HCT116 (cell line): ENCODE results near the gene CCNE1. TPM values are rescaled to one million over a fixed set of nuclear protein-coding genes. Genes with fewer than 3 reads are reported as not detected.

Experiments
- ATAC-seq: fragments of 200-7000 bp; cut with Tn5 transposase; 2 replicates; pipeline ENCODE4 v1.9.1; 2020; ENCODE audit warnings: mild to moderate bottlenecking, moderate library complexity
- BruUV-seq: library from RNA; stranded (reverse); fragments of 400-500 nt; replicated peaks from 2 replicates; lab custom pipeline; 2021; lab: Mats Ljungman, UMichigan
- CTCF ChIA-PET: fragments of 300-600 bp; sonication (Branson Sonifier 250); formaldehyde crosslinking; loops from one replicate; lab custom pipeline; 2021; ENCODE audit warnings: antibody characterized with exemption; lab: Charles Lee
- POLR2A ChIA-PET: fragments of 300-600, 350-600 bp; sonication (Branson Sonifier 250); formaldehyde crosslinking; loops from one replicate; lab custom pipeline; 2021; ENCODE audit warnings: antibody characterized with exemption; lab: Charles Lee
- RAD21 ChIA-PET, 2 experiments: fragments of 300-600 bp; sonication (Branson Sonifier 250); formaldehyde crosslinking; loops; one replicate each; lab custom pipeline; 2023; ENCODE audit warnings: low total read pairs in 2 of 2; ENCODE audit not compliant: uncharacterized antibody in 2 of 2, unreplicated experiment in 2 of 2, low non-redundant PET in 1 of 2; lab: Charles Lee
- DNase-seq: peaks from one replicate; pipeline ENCODE4 v3.0.0-alpha.2; 2010; ENCODE audit warnings: low read depth, low spot score
- H2AFZ ChIP-seq: fragments of 200-600 bp; shearing (Covaris generic), sonication (generic); 2 replicates; pipeline ENCODE4 v1.6.1; 2017; ENCODE audit warnings: low read depth, mixed run types, mixed read lengths, antibody characterized with exemption, low read length; ENCODE audit not compliant: poor library complexity, severe bottlenecking
- H3K27ac ChIP-seq: 2 replicates; pipeline ENCODE4 v1.5.1; 2012; ENCODE audit warnings: low read depth, low read length
- H3K27me3 ChIP-seq: fragments of 200-600 bp; sonication (generic); 2 replicates; pipeline ENCODE4 v1.6.1; 2016; ENCODE audit warnings: mixed run types, low read length, mixed read lengths; ENCODE audit not compliant: insufficient read depth
- H3K36me3 ChIP-seq, 2 experiments: fragments of 200-500 bp in 1 of 2; fragments of 200-600 bp in 1 of 2; sonication (Bioruptor generic) in 1 of 2; sonication (generic) in 1 of 2; 2 replicates each; pipeline versions ENCODE4 v1.5.1 to v1.6.1; 2014 to 2016; ENCODE audit warnings: low read length in 2 of 2, inconsistent platforms in 1 of 2, mixed read lengths in 1 of 2, mixed run types in 1 of 2; ENCODE audit not compliant: insufficient read depth in 2 of 2, control insufficient read depth in 1 of 2
- H3K4me1 ChIP-seq, 2 experiments: fragments of 200-600 bp in 1 of 2; sonication (generic) in 1 of 2; 2 replicates each; pipeline versions ENCODE4 v1.5.1 to v1.6.1; 2012 to 2017; ENCODE audit warnings: low read length in 2 of 2, inconsistent platforms in 1 of 2, mild to moderate bottlenecking in 1 of 2, mixed read lengths in 1 of 2, mixed run types in 1 of 2, moderate library complexity in 1 of 2; ENCODE audit not compliant: insufficient read depth in 2 of 2, control insufficient read depth in 1 of 2
- H3K4me2 ChIP-seq: fragments of 200-600 bp; sonication (generic); 2 replicates; pipeline ENCODE4 v1.6.1; 2017; ENCODE audit warnings: mixed run types, low read length, mixed read lengths
- H3K4me3 ChIP-seq, 2 experiments: fragments of 200-600 bp in 1 of 2; sonication (generic) in 1 of 2; replicated peaks in 1 of 2; 2 replicates each; pipeline ENCODE4 v1.5.1; 2011 to 2016; ENCODE audit warnings: low read length in 2 of 2, control low read depth in 1 of 2, low read depth in 1 of 2, mild to moderate bottlenecking in 1 of 2, mixed read lengths in 1 of 2, mixed run types in 1 of 2
- H3K79me2 ChIP-seq: fragments of 200-600 bp; sonication (generic); 2 replicates; pipeline ENCODE4 v1.6.1; 2017; ENCODE audit warnings: mild to moderate bottlenecking, mixed run types, low read length, moderate library complexity, mixed read lengths; ENCODE audit not compliant: insufficient read depth
- H3K9ac ChIP-seq: fragments of 200-600 bp; sonication (generic); 2 replicates; pipeline ENCODE4 v1.6.1; 2016; ENCODE audit warnings: low read length, mixed read lengths
- H3K9me2 ChIP-seq: fragments of 200-600 bp; sonication (generic), shearing (Covaris generic); 2 replicates; pipeline ENCODE4 v1.6.1; 2017; ENCODE audit warnings: mixed run types, mild to moderate bottlenecking, moderate library complexity; ENCODE audit not compliant: insufficient read depth
- H3K9me3 ChIP-seq, 2 experiments: fragments of 200-500 bp in 1 of 2; fragments of 200-600 bp in 1 of 2; sonication (Bioruptor generic) in 1 of 2; sonication (generic) in 1 of 2; 2 replicates each; pipeline ENCODE4 v1.6.1; 2014 to 2017; ENCODE audit warnings: low read length in 2 of 2, mixed read lengths in 2 of 2, inconsistent platforms in 1 of 2, low read depth in 1 of 2, mild to moderate bottlenecking in 1 of 2, mixed run types in 1 of 2, moderate library complexity in 1 of 2; ENCODE audit not compliant: control insufficient read depth in 1 of 2, insufficient read depth in 1 of 2
- H4K20me1 ChIP-seq: fragments of 200-600 bp; sonication (generic), shearing (Covaris generic); 2 replicates; pipeline ENCODE4 v1.6.1; 2017; ENCODE audit warnings: mixed run types, mild to moderate bottlenecking, moderate library complexity; ENCODE audit not compliant: insufficient read depth
- CBX3 ChIP-seq: IDR thresholded peaks from 2 replicates; pipeline ENCODE4 v1.6.1; 2012; ENCODE audit warnings: low read depth
- CEBPB ChIP-seq: IDR thresholded peaks from 2 replicates; pipeline ENCODE4 v1.6.1; 2012; ENCODE audit warnings: low read depth
- EGR1 ChIP-seq: IDR thresholded peaks from 2 replicates; pipeline ENCODE4 v1.6.1; 2012; ENCODE audit warnings: low read depth
- ELF1 ChIP-seq: IDR thresholded peaks from 2 replicates; pipeline ENCODE4 v1.6.1; 2012; ENCODE audit warnings: low read depth, borderline replicate concordance
- EZH2phosphoT487 ChIP-seq: fragments of 200-600 bp; IDR thresholded peaks from 2 replicates; pipeline ENCODE4 v1.6.1; 2018; ENCODE audit warnings: antibody characterized with exemption, borderline replicate concordance
- JUND ChIP-seq: IDR thresholded peaks from 2 replicates; pipeline ENCODE4 v1.6.1; 2012
- POLR2A ChIP-seq: IDR thresholded peaks from 2 replicates; pipeline ENCODE4 v1.7.0; 2011; ENCODE audit warnings: borderline replicate concordance; ENCODE audit not compliant: insufficient read depth, insufficient read length; ENCODE audit errors: extremely low read depth
- POLR2AphosphoS5 ChIP-seq: IDR thresholded peaks from 2 replicates; pipeline ENCODE4 v1.6.1; 2011; ENCODE audit warnings: mild to moderate bottlenecking, low read depth, low read length, moderate library complexity
- RAD21 ChIP-seq: IDR thresholded peaks from 2 replicates; pipeline ENCODE4 v1.6.1; 2012; ENCODE audit warnings: low read depth, mild to moderate bottlenecking
- SIN3A ChIP-seq: IDR thresholded peaks from 2 replicates; pipeline ENCODE4 v1.6.1; 2012; ENCODE audit warnings: low read depth
- SP1 ChIP-seq: IDR thresholded peaks from 2 replicates; pipeline ENCODE4 v1.6.1; 2012; ENCODE audit warnings: low read depth
- TCF7L2 ChIP-seq: IDR thresholded peaks from 2 replicates; pipeline ENCODE4 v1.7.0; 2011; ENCODE audit warnings: borderline replicate concordance, inconsistent platforms; ENCODE audit not compliant: insufficient read depth, insufficient read length; ENCODE audit errors: extremely low read depth
- YY1 ChIP-seq: IDR thresholded peaks from 2 replicates; pipeline ENCODE4 v1.6.1; 2011; ENCODE audit warnings: low read length, low read depth, moderate library complexity, mild to moderate bottlenecking; ENCODE audit not compliant: insufficient replicate concordance; ENCODE audit errors: extremely low read depth
- ZFX ChIP-seq: fragments of 450-650 bp; IDR thresholded peaks from 2 replicates; pipeline ENCODE4 v1.6.1; 2017
- ZNF274 ChIP-seq: fragments of 200-500 bp; sonication (Bioruptor generic); IDR thresholded peaks from 2 replicates; pipeline ENCODE4 v1.6.1; 2014; ENCODE audit warnings: mild to moderate bottlenecking, low read depth, low read length, inconsistent platforms
- intact Hi-C: fragments of 100-400 bp; cut with micrococcal nuclease; formaldehyde crosslinking; loops from 2 replicates; pipeline ENCODE4 v1.10.0; 2022
- total RNA-seq: library from RNA; stranded (reverse); gene quantifications from one replicate; pipeline ENCODE4 v1.2.1, GENCODE V29; 2021; ENCODE audit not compliant: unreplicated experiment
- TF ChIP-seq, protein P1 (sequence below): IDR thresholded peaks from 2 replicates; pipeline ENCODE4 v1.6.1; 2012; ENCODE audit warnings: low read depth
- TF ChIP-seq, protein P2 (sequence below): IDR thresholded peaks from 2 replicates; pipeline ENCODE4 v1.6.1; 2012
- TF ChIP-seq, protein P3 (sequence below), 3 experiments: fragments of 200-600 bp in 1 of 3; sonication (generic) in 1 of 3; IDR thresholded peaks in 2 of 3; conservative IDR thresholded peaks in 1 of 3; 2 replicates each; pipeline ENCODE4 v1.5.1; 2012 to 2017; ENCODE audit warnings: low read depth in 2 of 3, low read length in 2 of 3, antibody characterized with exemption in 1 of 3, borderline replicate concordance in 1 of 3, control low read depth in 1 of 3, mild to moderate bottlenecking in 1 of 3, mixed read lengths in 1 of 3, mixed run types in 1 of 3, moderate library complexity in 1 of 3; ENCODE audit not compliant: insufficient read depth in 1 of 3
- TF ChIP-seq, protein P4 (sequence below): IDR thresholded peaks from 2 replicates; pipeline ENCODE4 v1.6.1; 2011; ENCODE audit warnings: mild to moderate bottlenecking, low read length, moderate library complexity; ENCODE audit not compliant: insufficient replicate concordance; ENCODE audit errors: extremely low read depth
- TF ChIP-seq, protein P5 (sequence below): IDR thresholded peaks from 2 replicates; pipeline ENCODE4 v1.6.1; 2012

Gene CCNE1
- total RNA-seq, 1 experiment from 2014 or later: 29.3 TPM

DNA sequence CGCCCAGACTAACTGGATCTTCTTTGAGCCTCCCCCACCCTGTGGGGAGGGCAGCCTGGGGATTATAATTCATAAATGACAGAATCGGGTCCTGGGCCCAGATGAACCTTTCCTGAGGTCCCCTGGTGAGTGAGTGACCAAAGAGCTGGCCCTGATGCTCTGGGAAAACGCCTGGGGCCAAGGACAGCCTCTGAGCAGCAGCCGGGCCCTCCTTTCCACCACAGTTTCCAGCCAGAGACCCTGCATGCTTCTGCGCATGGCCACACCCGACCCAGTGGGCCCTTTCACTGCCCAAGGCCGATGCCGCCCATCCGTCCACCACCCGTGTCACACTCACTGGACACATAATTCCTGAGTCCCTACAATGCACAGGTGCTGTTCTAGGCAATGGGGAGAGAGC is 43.6 kb upstream of the CCNE1 start:
- POLR2A ChIA-PET: no interaction called here

More for the DNA sequence above, 43.6 kb upstream of the CCNE1 start:
- BruUV-seq: no TSS peak
- intact Hi-C loops: no loop called here
- Histone ChIP-seq H3K27me3 (no peaks in the 10 kb centered on the region), H3K9ac (no peak overlapping the region), H3K79me2 (no peaks in the 10 kb centered on the region), H3K27ac (no peak overlapping the region), H2AFZ (no peak overlapping the region), H3K4me1 (peaks cover 3 to 8% of the 10 kb centered on the region in 2 experiments; a peak in 2 of 4 replicates), H3K4me2 (no peak overlapping the region), H4K20me1 (no peaks in the 10 kb centered on the region), H3K36me3 (no peaks in the 10 kb centered on the region), H3K9me2 (no peaks in the 10 kb centered on the region)
- CTCF ChIA-PET: no interaction called here
- ATAC-seq: no peak
- no peak for TF ChIP-seq POLR2A
- TF ChIP-seq CBX3: no peak
- no peak for TF ChIP-seq ZNF274
- TF ChIP-seq ELF1: no peak
- TF ChIP-seq RAD21: no peak
- no peak for TF ChIP-seq YY1
- TF ChIP-seq, protein P1, sequence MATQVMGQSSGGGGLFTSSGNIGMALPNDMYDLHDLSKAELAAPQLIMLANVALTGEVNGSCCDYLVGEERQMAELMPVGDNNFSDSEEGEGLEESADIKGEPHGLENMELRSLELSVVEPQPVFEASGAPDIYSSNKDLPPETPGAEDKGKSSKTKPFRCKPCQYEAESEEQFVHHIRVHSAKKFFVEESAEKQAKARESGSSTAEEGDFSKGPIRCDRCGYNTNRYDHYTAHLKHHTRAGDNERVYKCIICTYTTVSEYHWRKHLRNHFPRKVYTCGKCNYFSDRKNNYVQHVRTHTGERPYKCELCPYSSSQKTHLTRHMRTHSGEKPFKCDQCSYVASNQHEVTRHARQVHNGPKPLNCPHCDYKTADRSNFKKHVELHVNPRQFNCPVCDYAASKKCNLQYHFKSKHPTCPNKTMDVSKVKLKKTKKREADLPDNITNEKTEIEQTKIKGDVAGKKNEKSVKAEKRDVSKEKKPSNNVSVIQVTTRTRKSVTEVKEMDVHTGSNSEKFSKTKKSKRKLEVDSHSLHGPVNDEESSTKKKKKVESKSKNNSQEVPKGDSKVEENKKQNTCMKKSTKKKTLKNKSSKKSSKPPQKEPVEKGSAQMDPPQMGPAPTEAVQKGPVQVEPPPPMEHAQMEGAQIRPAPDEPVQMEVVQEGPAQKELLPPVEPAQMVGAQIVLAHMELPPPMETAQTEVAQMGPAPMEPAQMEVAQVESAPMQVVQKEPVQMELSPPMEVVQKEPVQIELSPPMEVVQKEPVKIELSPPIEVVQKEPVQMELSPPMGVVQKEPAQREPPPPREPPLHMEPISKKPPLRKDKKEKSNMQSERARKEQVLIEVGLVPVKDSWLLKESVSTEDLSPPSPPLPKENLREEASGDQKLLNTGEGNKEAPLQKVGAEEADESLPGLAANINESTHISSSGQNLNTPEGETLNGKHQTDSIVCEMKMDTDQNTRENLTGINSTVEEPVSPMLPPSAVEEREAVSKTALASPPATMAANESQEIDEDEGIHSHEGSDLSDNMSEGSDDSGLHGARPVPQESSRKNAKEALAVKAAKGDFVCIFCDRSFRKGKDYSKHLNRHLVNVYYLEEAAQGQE: no peak
- no peak for TF ChIP-seq SIN3A
- no peak for TF ChIP-seq POLR2AphosphoS5
- TF ChIP-seq SP1: no peak
- TF ChIP-seq, protein P2, sequence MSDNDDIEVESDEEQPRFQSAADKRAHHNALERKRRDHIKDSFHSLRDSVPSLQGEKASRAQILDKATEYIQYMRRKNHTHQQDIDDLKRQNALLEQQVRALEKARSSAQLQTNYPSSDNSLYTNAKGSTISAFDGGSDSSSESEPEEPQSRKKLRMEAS: no peak
- TF ChIP-seq, protein P3, sequence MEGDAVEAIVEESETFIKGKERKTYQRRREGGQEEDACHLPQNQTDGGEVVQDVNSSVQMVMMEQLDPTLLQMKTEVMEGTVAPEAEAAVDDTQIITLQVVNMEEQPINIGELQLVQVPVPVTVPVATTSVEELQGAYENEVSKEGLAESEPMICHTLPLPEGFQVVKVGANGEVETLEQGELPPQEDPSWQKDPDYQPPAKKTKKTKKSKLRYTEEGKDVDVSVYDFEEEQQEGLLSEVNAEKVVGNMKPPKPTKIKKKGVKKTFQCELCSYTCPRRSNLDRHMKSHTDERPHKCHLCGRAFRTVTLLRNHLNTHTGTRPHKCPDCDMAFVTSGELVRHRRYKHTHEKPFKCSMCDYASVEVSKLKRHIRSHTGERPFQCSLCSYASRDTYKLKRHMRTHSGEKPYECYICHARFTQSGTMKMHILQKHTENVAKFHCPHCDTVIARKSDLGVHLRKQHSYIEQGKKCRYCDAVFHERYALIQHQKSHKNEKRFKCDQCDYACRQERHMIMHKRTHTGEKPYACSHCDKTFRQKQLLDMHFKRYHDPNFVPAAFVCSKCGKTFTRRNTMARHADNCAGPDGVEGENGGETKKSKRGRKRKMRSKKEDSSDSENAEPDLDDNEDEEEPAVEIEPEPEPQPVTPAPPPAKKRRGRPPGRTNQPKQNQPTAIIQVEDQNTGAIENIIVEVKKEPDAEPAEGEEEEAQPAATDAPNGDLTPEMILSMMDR (IDR thresholded peaks at IDR 0.05 in 2 of 3, conservative IDR thresholded peaks at IDR 0.05 in 1 of 3; ENCODE audit: borderline replicate concordance in 1 of 3, insufficient read depth in 1 of 3, low read depth in 2 of 3, low read length in 2 of 3): no peak
- no peak for TF ChIP-seq ZFX
- no peak for TF ChIP-seq EGR1
- TF ChIP-seq, protein P4, sequence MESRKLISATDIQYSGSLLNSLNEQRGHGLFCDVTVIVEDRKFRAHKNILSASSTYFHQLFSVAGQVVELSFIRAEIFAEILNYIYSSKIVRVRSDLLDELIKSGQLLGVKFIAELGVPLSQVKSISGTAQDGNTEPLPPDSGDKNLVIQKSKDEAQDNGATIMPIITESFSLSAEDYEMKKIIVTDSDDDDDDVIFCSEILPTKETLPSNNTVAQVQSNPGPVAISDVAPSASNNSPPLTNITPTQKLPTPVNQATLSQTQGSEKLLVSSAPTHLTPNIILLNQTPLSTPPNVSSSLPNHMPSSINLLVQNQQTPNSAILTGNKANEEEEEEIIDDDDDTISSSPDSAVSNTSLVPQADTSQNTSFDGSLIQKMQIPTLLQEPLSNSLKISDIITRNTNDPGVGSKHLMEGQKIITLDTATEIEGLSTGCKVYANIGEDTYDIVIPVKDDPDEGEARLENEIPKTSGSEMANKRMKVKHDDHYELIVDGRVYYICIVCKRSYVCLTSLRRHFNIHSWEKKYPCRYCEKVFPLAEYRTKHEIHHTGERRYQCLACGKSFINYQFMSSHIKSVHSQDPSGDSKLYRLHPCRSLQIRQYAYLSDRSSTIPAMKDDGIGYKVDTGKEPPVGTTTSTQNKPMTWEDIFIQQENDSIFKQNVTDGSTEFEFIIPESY: no peak
- TF ChIP-seq, protein P5, sequence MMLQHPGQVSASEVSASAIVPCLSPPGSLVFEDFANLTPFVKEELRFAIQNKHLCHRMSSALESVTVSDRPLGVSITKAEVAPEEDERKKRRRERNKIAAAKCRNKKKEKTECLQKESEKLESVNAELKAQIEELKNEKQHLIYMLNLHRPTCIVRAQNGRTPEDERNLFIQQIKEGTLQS: no peak
- no peak for TF ChIP-seq CEBPB
- TF ChIP-seq EZH2phosphoT487: no peak
- TF ChIP-seq TCF7L2: no peak
- TF ChIP-seq JUND: no peak
- TF ChIP-seq, all 23 proteins: peak for 0
- no peak for DNase-seq
- Histone ChIP-seq H3K9me3 (no peaks in the 10 kb centered on the region), H3K4me3 (no peak overlapping the region)
- RAD21 ChIA-PET: no interaction called here
